ENCODE measurements around the gene ACAP2. TPM values are rescaled to one million over a fixed set of nuclear protein-coding genes. Genes with fewer than 3 reads are reported as not detected.
"Not testable (repeated sequence)": the region's sequence is repeated elsewhere in the genome, so short reads cannot be mapped to it uniquely, and the experiment has no call there.

Gene ACAP2
- polyA plus RNA-seq, 1 donor from 2014 or later: 88.7 TPM

GRCh38 chr3:195291121-195291520 lies 151.7 kb downstream of the ACAP2 start:
- Histone ChIP-seq H3K4me3 (ENCODE audit: low read length) (no peak overlapping the region), H3K79me2 (replicated peaks; ENCODE audit: insufficient read depth, low read length) (no peaks in the 10 kb centered on the region), H4K20me1 (ENCODE audit: insufficient read depth) (no peaks in the 10 kb centered on the region), H3K27me3 (ENCODE audit: insufficient read depth, low read depth, low read length) (no peaks in the 10 kb centered on the region), H3K4me2 (ENCODE audit: low read length) (no peak overlapping the region), H3K9me2 (ENCODE audit: insufficient read depth, low read length) (no peaks in the 10 kb centered on the region), H3K36me3 (ENCODE audit: insufficient read depth, low read length) (peaks cover 12% of the 10 kb centered on the region), H3K9ac (ENCODE audit: low read length) (no peak overlapping the region), H3K27ac (ENCODE audit: low read length) (no peak overlapping the region), H2AFZ (ENCODE audit: low read depth, low read length) (no peak overlapping the region), H3K9me3 (ENCODE audit: low read length) (no peaks in the 10 kb centered on the region), H3F3A (ENCODE audit: insufficient read depth, low read length, poor library complexity, severe bottlenecking) (no peaks in the 10 kb centered on the region)
- no peak for TF ChIP-seq SMC3 (conservative IDR thresholded peaks at IDR 0.05; ENCODE audit: poor library complexity)
- TF ChIP-seq POLR2AphosphoS5 (IDR thresholded peaks at IDR 0.05): no peak

DNA sequence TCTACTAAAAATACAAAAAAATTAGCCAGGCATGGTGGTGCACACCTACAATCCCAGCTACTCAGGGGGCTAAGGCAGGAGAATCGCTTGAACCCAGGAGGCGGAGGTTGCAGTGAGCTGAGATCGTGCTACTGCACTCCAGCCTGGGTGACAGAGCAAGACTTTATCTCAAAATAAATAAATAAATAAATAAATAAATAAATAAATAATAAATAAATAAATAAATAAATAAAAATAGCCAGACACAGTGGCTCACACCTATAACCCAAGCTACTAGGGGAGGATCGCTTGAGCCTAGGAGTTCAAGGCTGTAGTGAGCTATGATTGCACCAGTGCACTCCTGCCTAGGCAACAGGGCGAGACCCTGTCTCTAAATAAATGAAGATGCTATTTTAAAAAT lies 152.2 kb downstream of the ACAP2 start:
- peaks cover 12% of the 10 kb centered on the region for H3K36me3 ChIP-seq (ENCODE audit: insufficient read depth, low read length)
- H4K20me1 ChIP-seq (ENCODE audit: insufficient read depth); H3K4me3 ChIP-seq (ENCODE audit: low read length); H3K9ac ChIP-seq (ENCODE audit: low read length); H3K27me3 ChIP-seq (ENCODE audit: insufficient read depth, low read depth, low read length); H3K79me2 ChIP-seq (replicated peaks; ENCODE audit: insufficient read depth, low read length); H3K9me3 ChIP-seq (ENCODE audit: low read length); H3K27ac ChIP-seq (ENCODE audit: low read length); H2AFZ ChIP-seq (ENCODE audit: low read depth, low read length); H3F3A ChIP-seq (ENCODE audit: insufficient read depth, low read length, poor library complexity, severe bottlenecking); H3K4me2 ChIP-seq (ENCODE audit: low read length); H3K9me2 ChIP-seq (ENCODE audit: insufficient read depth, low read length): not testable (repeated sequence)

DNA sequence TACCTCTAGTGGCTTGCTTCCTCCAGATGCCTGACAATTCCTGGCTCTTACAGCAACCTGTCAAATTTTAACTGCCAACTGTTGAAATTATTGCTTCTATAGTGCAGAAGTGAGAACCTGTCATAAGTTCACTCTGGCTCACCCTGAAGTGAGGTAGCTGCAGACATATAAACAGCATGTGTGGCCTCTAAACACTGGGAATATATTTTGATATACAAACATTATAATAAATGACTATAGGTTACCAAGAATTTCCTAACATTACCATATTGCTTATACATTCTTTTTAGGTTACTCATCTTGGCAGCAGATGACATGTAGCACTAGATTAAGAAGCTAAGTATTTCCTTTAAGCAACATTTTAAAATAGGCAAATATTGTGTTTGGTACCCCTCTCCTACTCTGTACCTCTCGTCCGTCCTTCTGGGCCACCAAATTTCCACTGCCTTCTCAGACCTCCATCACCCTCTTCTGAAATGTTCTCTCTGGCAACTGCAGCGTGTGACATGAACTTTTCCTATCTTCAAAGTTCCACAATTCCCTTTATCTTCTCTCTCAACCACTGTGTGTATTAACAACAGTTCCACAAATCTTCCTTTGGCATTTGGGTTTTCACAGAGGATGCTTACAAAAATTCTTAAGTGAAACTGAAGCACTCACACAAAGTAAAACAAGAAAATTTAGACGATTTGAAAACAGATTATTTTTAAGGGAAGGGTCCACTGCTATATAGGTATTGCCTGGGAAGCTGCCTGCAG lies 156.5 kb downstream of the ACAP2 start:
- Histone ChIP-seq H3K27ac (ENCODE audit: low read length) (no peak overlapping the region), H3K27me3 (ENCODE audit: insufficient read depth, low read depth, low read length) (no peaks in the 10 kb centered on the region), H3K9ac (ENCODE audit: low read length) (no peak overlapping the region), H3K9me3 (ENCODE audit: low read length) (no peaks in the 10 kb centered on the region), H3K4me2 (ENCODE audit: low read length) (no peak overlapping the region), H3K9me2 (ENCODE audit: insufficient read depth, low read length) (no peaks in the 10 kb centered on the region), H2AFZ (ENCODE audit: low read depth, low read length) (no peak overlapping the region), H3K4me3 (ENCODE audit: low read length) (no peak overlapping the region), H3K79me2 (replicated peaks; ENCODE audit: insufficient read depth, low read length) (no peaks in the 10 kb centered on the region), H3K36me3 (ENCODE audit: insufficient read depth, low read length) (peaks cover 8% of the 10 kb centered on the region), H3F3A (ENCODE audit: insufficient read depth, low read length, poor library complexity, severe bottlenecking) (no peaks in the 10 kb centered on the region), H4K20me1 (ENCODE audit: insufficient read depth) (no peaks in the 10 kb centered on the region)
- no peak for TF ChIP-seq POLR2AphosphoS5 (IDR thresholded peaks at IDR 0.05)
- no peak for TF ChIP-seq CTCF (IDR thresholded peaks at IDR 0.05; ENCODE audit: poor library complexity, severe bottlenecking)
- TF ChIP-seq RAD21 (conservative IDR thresholded peaks at IDR 0.05): no peak
- no peak for TF ChIP-seq TAF1 (IDR thresholded peaks at IDR 0.05; ENCODE audit: low read depth)
- TF ChIP-seq EZH2 (IDR thresholded peaks at IDR 0.05; ENCODE audit: borderline replicate concordance, insufficient read depth, low read length, poor library complexity, severe bottlenecking): no peak
- TF ChIP-seq, protein P1, sequence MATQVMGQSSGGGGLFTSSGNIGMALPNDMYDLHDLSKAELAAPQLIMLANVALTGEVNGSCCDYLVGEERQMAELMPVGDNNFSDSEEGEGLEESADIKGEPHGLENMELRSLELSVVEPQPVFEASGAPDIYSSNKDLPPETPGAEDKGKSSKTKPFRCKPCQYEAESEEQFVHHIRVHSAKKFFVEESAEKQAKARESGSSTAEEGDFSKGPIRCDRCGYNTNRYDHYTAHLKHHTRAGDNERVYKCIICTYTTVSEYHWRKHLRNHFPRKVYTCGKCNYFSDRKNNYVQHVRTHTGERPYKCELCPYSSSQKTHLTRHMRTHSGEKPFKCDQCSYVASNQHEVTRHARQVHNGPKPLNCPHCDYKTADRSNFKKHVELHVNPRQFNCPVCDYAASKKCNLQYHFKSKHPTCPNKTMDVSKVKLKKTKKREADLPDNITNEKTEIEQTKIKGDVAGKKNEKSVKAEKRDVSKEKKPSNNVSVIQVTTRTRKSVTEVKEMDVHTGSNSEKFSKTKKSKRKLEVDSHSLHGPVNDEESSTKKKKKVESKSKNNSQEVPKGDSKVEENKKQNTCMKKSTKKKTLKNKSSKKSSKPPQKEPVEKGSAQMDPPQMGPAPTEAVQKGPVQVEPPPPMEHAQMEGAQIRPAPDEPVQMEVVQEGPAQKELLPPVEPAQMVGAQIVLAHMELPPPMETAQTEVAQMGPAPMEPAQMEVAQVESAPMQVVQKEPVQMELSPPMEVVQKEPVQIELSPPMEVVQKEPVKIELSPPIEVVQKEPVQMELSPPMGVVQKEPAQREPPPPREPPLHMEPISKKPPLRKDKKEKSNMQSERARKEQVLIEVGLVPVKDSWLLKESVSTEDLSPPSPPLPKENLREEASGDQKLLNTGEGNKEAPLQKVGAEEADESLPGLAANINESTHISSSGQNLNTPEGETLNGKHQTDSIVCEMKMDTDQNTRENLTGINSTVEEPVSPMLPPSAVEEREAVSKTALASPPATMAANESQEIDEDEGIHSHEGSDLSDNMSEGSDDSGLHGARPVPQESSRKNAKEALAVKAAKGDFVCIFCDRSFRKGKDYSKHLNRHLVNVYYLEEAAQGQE (IDR thresholded peaks at IDR 0.05; ENCODE audit: borderline replicate concordance): no peak
- TF ChIP-seq EP300 (conservative IDR thresholded peaks at IDR 0.05; ENCODE audit: poor library complexity, severe bottlenecking): no peak
- TF ChIP-seq SMC3 (conservative IDR thresholded peaks at IDR 0.05; ENCODE audit: poor library complexity): no peak
- no peak for TF ChIP-seq MXI1 (conservative IDR thresholded peaks at IDR 0.05; ENCODE audit: poor library complexity, severe bottlenecking)
